ENCODE measurements around the gene DOCK6. TPM values are rescaled to one million over a fixed set of nuclear protein-coding genes. Genes with fewer than 3 reads are reported as not detected.

The DOCK6 gene
- total RNA-seq, 1 donor from 2014 or later, result 3.9 TPM

DNA sequence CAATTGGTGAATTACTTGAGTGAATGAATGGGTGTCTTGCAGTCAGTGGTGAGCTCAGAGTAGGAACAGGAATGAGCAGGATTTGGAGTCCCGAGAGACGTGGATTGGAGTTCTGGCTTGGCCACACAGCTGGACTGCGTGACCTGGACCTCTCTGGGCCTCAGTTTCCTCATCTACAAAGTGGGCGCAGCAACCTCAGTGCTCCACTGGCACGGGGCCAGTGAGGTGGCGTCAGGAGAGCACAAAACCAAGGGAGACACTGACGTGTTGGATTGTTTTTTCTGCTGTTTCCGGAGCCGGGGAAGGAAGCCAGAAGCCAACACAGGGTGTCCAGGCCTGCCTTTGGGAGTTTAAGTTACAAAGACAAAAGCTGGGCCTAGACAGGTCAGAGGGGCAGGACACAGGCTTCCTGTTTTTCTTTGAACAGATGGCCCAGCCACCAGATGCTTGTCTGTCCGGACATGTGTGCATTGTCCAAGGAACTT is 6.5 kb upstream of the DOCK6 start:
- H3K36me3 Mint-ChIP-seq (ENCODE audit: low read depth), result no peaks in the 10 kb centered on the region
- no peaks in the 10 kb centered on the region for H3K9me3 Mint-ChIP-seq
- no peak for DNase-seq (ENCODE audit: low spot score)
- H3K27me3 Mint-ChIP-seq (ENCODE audit: low read depth), result peaks cover 46% of the 10 kb centered on the region
- H3K4me1 Mint-ChIP-seq (ENCODE audit: low read depth), result no peaks in the 10 kb centered on the region
- intact Hi-C loops (cut with micrococcal nuclease), result no loop called here
- no peak overlapping the region for H3K4me3 Mint-ChIP-seq (ENCODE audit: low read depth)
- H3K27ac Mint-ChIP-seq, result no peak overlapping the region

- peaks cover 50% of the 10 kb centered on the region for H3K27me3 Mint-ChIP-seq (ENCODE audit: low read depth)
- no peaks in the 10 kb centered on the region for H3K9me3 Mint-ChIP-seq
- H3K27ac Mint-ChIP-seq, result no peak overlapping the region
- H3K36me3 Mint-ChIP-seq (ENCODE audit: low read depth), result no peaks in the 10 kb centered on the region
- intact Hi-C loops (cut with micrococcal nuclease), result no loop called here
- no peaks in the 10 kb centered on the region for H3K4me1 Mint-ChIP-seq (ENCODE audit: low read depth)
- no peak overlapping the region for H3K4me3 Mint-ChIP-seq (ENCODE audit: low read depth)
- no peak for DNase-seq (ENCODE audit: low spot score)
These were observed 5.2 kb upstream of the DOCK6 start for GRCh38 chr19:11267316-11268085.

- no peaks in the 10 kb centered on the region for H3K36me3 Mint-ChIP-seq (ENCODE audit: low read depth)
- peaks cover 2% of the 10 kb centered on the region for H3K4me1 Mint-ChIP-seq (ENCODE audit: low read depth)
- H3K9me3 Mint-ChIP-seq, result no peaks in the 10 kb centered on the region
- H3K27me3 Mint-ChIP-seq (ENCODE audit: low read depth), result peaks cover 57% of the 10 kb centered on the region
- H3K27ac Mint-ChIP-seq, result no peak overlapping the region
- H3K4me3 Mint-ChIP-seq (ENCODE audit: low read depth), result no peak overlapping the region
- DNase-seq (ENCODE audit: low spot score), result no peak
- intact Hi-C loops (cut with micrococcal nuclease), result no loop called here
These were observed 3.5 kb upstream of the DOCK6 start for GRCh38 chr19:11265785-11266236.

GRCh38 chr19:11265177-11265784 is 3.0 kb upstream of the DOCK6 start:
- Mint-ChIP-seq H3K9me3 (no peaks in the 10 kb centered on the region), H3K27me3 (ENCODE audit: low read depth) (peaks cover 58% of the 10 kb centered on the region), H3K4me3 (ENCODE audit: low read depth) (peak overlapping the region; percentile 30), H3K4me1 (ENCODE audit: low read depth) (peaks cover 2% of the 10 kb centered on the region), H3K36me3 (ENCODE audit: low read depth) (no peaks in the 10 kb centered on the region), H3K27ac (no peak overlapping the region)
- intact Hi-C loops (cut with micrococcal nuclease), result no loop called here
- DNase-seq (ENCODE audit: low spot score), result no peak

GRCh38 chr19:11264452-11265176 is 2.3 kb upstream of the DOCK6 start:
- H3K4me1 Mint-ChIP-seq (ENCODE audit: low read depth), result peaks cover 2% of the 10 kb centered on the region
- H3K36me3 Mint-ChIP-seq (ENCODE audit: low read depth), result no peaks in the 10 kb centered on the region
- H3K4me3 Mint-ChIP-seq (ENCODE audit: low read depth), result no peak overlapping the region
- H3K27ac Mint-ChIP-seq, result no peak overlapping the region
- H3K9me3 Mint-ChIP-seq, result no peaks in the 10 kb centered on the region
- intact Hi-C loops (cut with micrococcal nuclease), result no loop called here
- peaks cover 62% of the 10 kb centered on the region for H3K27me3 Mint-ChIP-seq (ENCODE audit: low read depth)
- no peak for DNase-seq (ENCODE audit: low spot score)

- DNase-seq (ENCODE audit: low spot score), result no peak
- peaks cover 57% of the 10 kb centered on the region for H3K27me3 Mint-ChIP-seq (ENCODE audit: low read depth)
- intact Hi-C loops (cut with micrococcal nuclease), result no loop called here
- peaks cover 2% of the 10 kb centered on the region for H3K4me1 Mint-ChIP-seq (ENCODE audit: low read depth)
- no peak overlapping the region for H3K27ac Mint-ChIP-seq
- H3K36me3 Mint-ChIP-seq (ENCODE audit: low read depth), result no peaks in the 10 kb centered on the region
- H3K9me3 Mint-ChIP-seq, result no peaks in the 10 kb centered on the region
- no peak overlapping the region for H3K4me3 Mint-ChIP-seq (ENCODE audit: low read depth)
These were observed 1.4 kb upstream of the DOCK6 start for GRCh38 chr19:11263726-11264125.

DNA sequence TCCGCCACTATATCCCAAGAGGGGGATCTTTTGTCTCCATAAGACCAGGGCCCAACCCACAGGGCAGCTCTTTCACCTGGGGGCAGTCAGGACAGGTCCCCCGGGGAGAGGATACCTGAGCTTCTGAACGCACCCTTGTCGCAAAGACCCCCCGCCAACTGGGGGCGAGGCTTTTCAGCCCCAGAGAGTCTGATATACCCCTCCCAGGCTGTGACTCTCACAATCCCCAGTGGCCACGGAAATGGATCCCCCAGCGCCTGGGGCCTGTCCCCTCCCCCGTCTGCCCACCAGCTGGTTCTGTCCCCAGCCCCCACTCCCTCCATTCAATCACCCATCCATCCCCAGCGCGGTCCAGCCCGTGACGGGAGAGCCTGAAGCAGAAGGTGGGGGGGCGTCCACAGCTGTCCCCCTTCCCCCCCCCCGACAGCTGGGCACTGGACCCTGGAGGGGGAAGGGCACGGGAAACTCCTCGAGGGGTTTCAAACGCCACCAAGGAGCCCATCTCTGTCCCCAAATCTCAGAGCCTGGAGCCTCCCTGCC is 823 bp downstream of the DOCK6 start:
- Mint-ChIP-seq H3K9me3 (no peaks in the 10 kb centered on the region), H3K4me3 (ENCODE audit: low read depth) (peak overlapping the region; percentile 58), H3K4me1 (ENCODE audit: low read depth) (peaks cover 2% of the 10 kb centered on the region), H3K27ac (no peak overlapping the region), H3K27me3 (ENCODE audit: low read depth) (peaks cover 39% of the 10 kb centered on the region), H3K36me3 (ENCODE audit: low read depth) (no peaks in the 10 kb centered on the region)
- intact Hi-C loops (cut with micrococcal nuclease), result no loop called here
- DNase-seq (ENCODE audit: low spot score), result no peak

- no peaks in the 10 kb centered on the region for H3K36me3 Mint-ChIP-seq (ENCODE audit: low read depth)
- intact Hi-C loops (cut with micrococcal nuclease), result no loop called here
- peak overlapping the region; percentile 58 for H3K4me3 Mint-ChIP-seq (ENCODE audit: low read depth)
- no peaks in the 10 kb centered on the region for H3K9me3 Mint-ChIP-seq
- H3K27ac Mint-ChIP-seq, result no peak overlapping the region
- no peak for DNase-seq (ENCODE audit: low spot score)
- peaks cover 2% of the 10 kb centered on the region for H3K4me1 Mint-ChIP-seq (ENCODE audit: low read depth)
- H3K27me3 Mint-ChIP-seq (ENCODE audit: low read depth), result peaks cover 34% of the 10 kb centered on the region
These were observed 1.3 kb downstream of the DOCK6 start for GRCh38 chr19:11260996-11261395.

DNA sequence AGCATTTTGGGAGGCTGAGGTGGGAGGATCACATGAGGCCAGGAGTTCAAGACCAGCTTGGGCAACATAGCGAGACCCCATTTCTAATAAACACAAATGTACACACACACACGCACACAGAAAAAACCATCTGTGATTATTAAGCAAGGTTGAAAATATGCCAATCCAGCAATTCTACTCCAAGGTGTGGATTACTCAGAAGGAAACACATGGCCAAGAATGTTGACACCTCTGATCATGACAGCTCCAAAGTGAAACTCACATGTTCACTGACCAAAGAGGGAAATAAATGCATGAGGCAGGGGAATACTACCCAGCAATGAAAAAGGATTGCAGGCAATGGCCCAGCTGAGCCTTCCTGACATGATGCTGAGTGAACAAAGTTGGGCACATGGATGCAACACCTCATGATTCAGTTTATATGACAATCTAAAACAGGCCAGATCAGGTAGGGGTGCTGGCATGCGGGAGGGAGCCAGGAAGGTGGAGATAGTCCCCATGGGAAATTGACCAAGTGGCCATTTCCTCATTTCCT is 4.4 kb downstream of the DOCK6 start:
- intact Hi-C loops (cut with micrococcal nuclease), result no loop called here
- no peak for DNase-seq (ENCODE audit: low spot score)
- H3K9me3 Mint-ChIP-seq, result no peaks in the 10 kb centered on the region
- peaks cover 19% of the 10 kb centered on the region for H3K27me3 Mint-ChIP-seq (ENCODE audit: low read depth)
- H3K4me1 Mint-ChIP-seq (ENCODE audit: low read depth), result peaks cover 2% of the 10 kb centered on the region
- H3K27ac Mint-ChIP-seq, result no peak overlapping the region
- no peak overlapping the region for H3K4me3 Mint-ChIP-seq (ENCODE audit: low read depth)
- no peaks in the 10 kb centered on the region for H3K36me3 Mint-ChIP-seq (ENCODE audit: low read depth)

DNA sequence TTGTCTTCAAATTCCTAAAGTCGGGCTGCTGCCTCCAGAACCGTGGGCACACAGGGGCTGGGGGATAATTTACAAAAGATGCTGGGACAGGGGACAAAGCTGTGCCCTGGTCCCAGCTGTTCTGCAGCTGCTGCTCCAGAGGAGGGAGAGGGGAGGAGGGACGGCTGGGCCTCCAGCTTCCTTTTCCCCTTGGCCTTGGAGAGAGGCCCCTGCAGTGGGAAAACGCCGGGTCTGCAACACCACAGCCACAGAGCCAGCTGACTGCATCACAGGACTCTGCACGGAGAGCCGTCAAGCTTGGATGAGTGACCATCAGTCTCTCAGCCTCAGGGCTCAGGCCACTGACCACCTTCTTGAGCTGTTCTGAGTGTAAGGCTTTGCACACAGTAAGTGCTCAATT is 6.1 kb downstream of the DOCK6 start:
- H3K27me3 Mint-ChIP-seq (ENCODE audit: low read depth), result peaks cover 14% of the 10 kb centered on the region
- intact Hi-C loops (cut with micrococcal nuclease), result no loop called here
- peaks cover 2% of the 10 kb centered on the region for H3K4me1 Mint-ChIP-seq (ENCODE audit: low read depth)
- no peak overlapping the region for H3K27ac Mint-ChIP-seq
- H3K36me3 Mint-ChIP-seq (ENCODE audit: low read depth), result no peaks in the 10 kb centered on the region
- DNase-seq (ENCODE audit: low spot score), result no peak
- H3K9me3 Mint-ChIP-seq, result no peaks in the 10 kb centered on the region
- no peak overlapping the region for H3K4me3 Mint-ChIP-seq (ENCODE audit: low read depth)

- intact Hi-C loops (cut with micrococcal nuclease), result no loop called here
- Mint-ChIP-seq H3K27me3 (ENCODE audit: low read depth) (peaks cover 5% of the 10 kb centered on the region), H3K4me1 (ENCODE audit: low read depth) (no peaks in the 10 kb centered on the region), H3K36me3 (ENCODE audit: low read depth) (no peaks in the 10 kb centered on the region), H3K4me3 (ENCODE audit: low read depth) (no peak overlapping the region), H3K27ac (no peak overlapping the region), H3K9me3 (no peaks in the 10 kb centered on the region)
- DNase-seq (ENCODE audit: low spot score), result no peak
These were observed 7.7 kb downstream of the DOCK6 start for GRCh38 chr19:11254666-11255065.

GRCh38 chr19:11252665-11253355 is 9.5 kb downstream of the DOCK6 start:
- no peak for DNase-seq (ENCODE audit: low spot score)
- Mint-ChIP-seq H3K4me1 (ENCODE audit: low read depth) (no peaks in the 10 kb centered on the region), H3K27ac (no peak overlapping the region), H3K9me3 (no peaks in the 10 kb centered on the region), H3K27me3 (ENCODE audit: low read depth) (peaks cover 2% of the 10 kb centered on the region), H3K36me3 (ENCODE audit: low read depth) (no peaks in the 10 kb centered on the region), H3K4me3 (ENCODE audit: low read depth) (no peak overlapping the region)
- intact Hi-C loops (cut with micrococcal nuclease), result no loop called here
